HG03280 (cell line): ENCODE data around the gene CDHR4.
"Not testable (repeated sequence)": the region's sequence is repeated elsewhere in the genome, so short reads cannot be mapped to it uniquely, and the experiment has no call there.

Experiments used
- ATAC-seq: cut with Tn5 transposase; IDR thresholded peaks from one replicate; pipeline ENCODE4 v1.9.1; 2021; ENCODE audit warnings: mild to moderate bottlenecking, moderate library complexity; ENCODE audit not compliant: unreplicated experiment

Gene CDHR4

GRCh38 chr3:49803465-49804140 lies 3.9 kb upstream of the CDHR4 start:
- peak; percentile 2 for ATAC-seq

GRCh38 chr3:49802719-49803464 lies 3.2 kb upstream of the CDHR4 start, which contains the start of gene INKA1:
Gene INKA1, plus strand, starts transcription at chr3:49803261. Its CDS starts 132 bp downstream, at chr3:49803393.
- ATAC-seq, result peak; percentile 75

GRCh38 chr3:49801160-49801559 lies 1.5 kb upstream of the CDHR4 start:
- no peak for ATAC-seq

- ATAC-seq, result no peak
These were observed 568 bp downstream of the CDHR4 start for GRCh38 chr3:49799105-49799504.

- no peak for ATAC-seq
These were observed 4.5 kb downstream of the CDHR4 start for GRCh38 chr3:49794926-49795905.

- no peak for ATAC-seq
These were observed 5.2 kb downstream of the CDHR4 start for GRCh38 chr3:49794431-49794830.

GRCh38 chr3:49793486-49794085 lies 6.1 kb downstream of the CDHR4 start:
- ATAC-seq, result no peak

GRCh38 chr3:49792371-49793150 lies 7.1 kb downstream of the CDHR4 start:
- no peak for ATAC-seq

GRCh38 chr3:49791571-49791970 lies 8.1 kb downstream of the CDHR4 start:
- no peak for ATAC-seq

- ATAC-seq, result no peak
These were observed 8.9 kb downstream of the CDHR4 start for GRCh38 chr3:49790626-49791411.

- no peak for ATAC-seq
These were observed 11.6 kb downstream of the CDHR4 start for GRCh38 chr3:49788056-49788455.

- ATAC-seq, result no peak
These were observed 12.1 kb downstream of the CDHR4 start for GRCh38 chr3:49787536-49787935.

- ATAC-seq, result no peak
These were observed 12.6 kb downstream of the CDHR4 start for GRCh38 chr3:49787182-49787464.

- peak; percentile 98 for ATAC-seq
These were observed 13.1 kb downstream of the CDHR4 start, which contains the start of gene IP6K1 for GRCh38 chr3:49786357-49787181. Gene IP6K1, minus strand, starts transcription at chr3:49786542. Its CDS starts 38,502 bp downstream, at chr3:49748040.

GRCh38 chr3:49785565-49786356 lies 13.9 kb downstream of the CDHR4 start:
- ATAC-seq, result peak; percentile 54

- not testable (repeated sequence) for ATAC-seq
These were observed 17.4 kb downstream of the CDHR4 start for GRCh38 chr3:49782277-49782676.

GRCh38 chr3:49781415-49782199 lies 18.1 kb downstream of the CDHR4 start:
- no peak for ATAC-seq
